Measurements from ENCODE around the gene ILDR1. TPM values are rescaled to one million over a fixed set of nuclear protein-coding genes. Genes with fewer than 3 reads are reported as not detected.

The ILDR1 gene
- total and polyA plus RNA-seq, 9 donors = 0.48 to 3.0 (median 0.80) TPM; not detected in 3

DNA sequence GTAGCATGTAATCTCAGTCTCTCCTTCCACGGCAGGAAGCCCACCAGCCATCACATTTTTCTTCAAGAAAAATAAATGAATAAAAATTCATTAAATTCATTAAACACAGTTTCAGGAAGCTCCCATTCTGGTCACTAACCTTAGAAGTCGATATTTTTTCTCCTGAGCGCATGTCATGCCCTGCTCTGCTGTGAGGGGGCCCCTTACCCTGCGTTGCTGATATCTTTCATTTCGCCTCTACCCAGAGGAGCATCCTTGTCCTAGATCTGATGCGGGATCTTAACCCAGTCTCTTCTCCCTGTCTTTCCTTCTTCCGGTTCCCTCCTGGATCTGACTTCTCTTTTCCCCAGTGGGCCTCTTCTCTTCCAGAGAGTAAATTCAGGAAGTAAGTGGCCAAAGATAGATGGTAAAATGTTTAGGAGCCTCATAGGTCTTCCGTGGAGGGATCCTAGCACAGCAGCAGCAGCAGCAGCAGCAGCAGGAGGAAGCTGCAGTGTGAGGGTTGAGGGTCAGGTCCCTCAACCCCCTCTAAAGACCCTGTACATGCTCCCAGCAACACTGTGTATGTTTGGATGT is 1.4 kb upstream of the ILDR1 start:
- intact Hi-C loops (cut with DNase I) = no loop called here
- H3K4me1 ChIP-seq (ENCODE audit: insufficient read depth) = no peaks in the 10 kb centered on the region
- 54 to 66% (median 57%) methylated on average over 8 of the region's 8 CpGs for WGBS, 3 donors
- H3K27ac ChIP-seq = no peak overlapping the region
- no peak overlapping the region for H3K4me3 ChIP-seq
- H3K27me3 ChIP-seq = no peaks in the 10 kb centered on the region
- TF ChIP-seq POLR2A (IDR thresholded peaks at IDR 0.05) (no peak), EP300 (IDR thresholded peaks at IDR 0.05) (no peak)
- TF ChIP-seq, protein P1, sequence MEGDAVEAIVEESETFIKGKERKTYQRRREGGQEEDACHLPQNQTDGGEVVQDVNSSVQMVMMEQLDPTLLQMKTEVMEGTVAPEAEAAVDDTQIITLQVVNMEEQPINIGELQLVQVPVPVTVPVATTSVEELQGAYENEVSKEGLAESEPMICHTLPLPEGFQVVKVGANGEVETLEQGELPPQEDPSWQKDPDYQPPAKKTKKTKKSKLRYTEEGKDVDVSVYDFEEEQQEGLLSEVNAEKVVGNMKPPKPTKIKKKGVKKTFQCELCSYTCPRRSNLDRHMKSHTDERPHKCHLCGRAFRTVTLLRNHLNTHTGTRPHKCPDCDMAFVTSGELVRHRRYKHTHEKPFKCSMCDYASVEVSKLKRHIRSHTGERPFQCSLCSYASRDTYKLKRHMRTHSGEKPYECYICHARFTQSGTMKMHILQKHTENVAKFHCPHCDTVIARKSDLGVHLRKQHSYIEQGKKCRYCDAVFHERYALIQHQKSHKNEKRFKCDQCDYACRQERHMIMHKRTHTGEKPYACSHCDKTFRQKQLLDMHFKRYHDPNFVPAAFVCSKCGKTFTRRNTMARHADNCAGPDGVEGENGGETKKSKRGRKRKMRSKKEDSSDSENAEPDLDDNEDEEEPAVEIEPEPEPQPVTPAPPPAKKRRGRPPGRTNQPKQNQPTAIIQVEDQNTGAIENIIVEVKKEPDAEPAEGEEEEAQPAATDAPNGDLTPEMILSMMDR (IDR thresholded peaks at IDR 0.05) = no peak
- no peaks in the 10 kb centered on the region for H3K9me3 ChIP-seq
- no peak for DNase-seq
- no peaks in the 10 kb centered on the region for H3K36me3 ChIP-seq

DNA sequence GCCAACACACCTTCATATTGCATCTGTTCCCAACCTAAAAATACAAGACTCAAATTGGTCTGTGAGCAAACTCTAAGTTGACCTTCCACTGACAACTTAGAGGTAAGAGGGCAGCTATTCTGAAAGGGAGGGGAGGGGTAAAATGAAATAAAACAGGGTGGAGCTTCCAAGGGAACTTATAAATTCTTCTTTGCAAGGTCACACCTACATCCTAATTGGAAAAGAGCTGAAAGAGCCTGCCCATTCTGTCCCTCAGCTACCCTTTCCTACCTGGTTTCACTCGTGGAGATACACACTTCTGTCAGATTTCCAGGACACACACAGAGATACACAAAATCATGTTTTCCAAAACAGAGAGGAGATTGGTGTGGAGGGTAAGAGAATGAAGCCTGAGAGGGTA is 1.0 kb downstream of the ILDR1 start:
- TF ChIP-seq EP300 (IDR thresholded peaks at IDR 0.05) (no peak), POLR2A (IDR thresholded peaks at IDR 0.05) (no peak)
- TF ChIP-seq, protein P1 (IDR thresholded peaks at IDR 0.05) = no peak
- intact Hi-C loops (cut with DNase I) = no loop called here
- DNase-seq = no peak
- WGBS, 3 donors = 34 to 50% (median 38%) methylated on average over 1 of the region's 1 CpG
- H3K4me1 ChIP-seq (ENCODE audit: insufficient read depth) = no peaks in the 10 kb centered on the region
- H3K36me3 ChIP-seq = no peaks in the 10 kb centered on the region
- H3K27ac ChIP-seq = no peak overlapping the region
- no peak overlapping the region for H3K4me3 ChIP-seq
- H3K27me3 ChIP-seq = no peaks in the 10 kb centered on the region
- no peaks in the 10 kb centered on the region for H3K9me3 ChIP-seq

DNA sequence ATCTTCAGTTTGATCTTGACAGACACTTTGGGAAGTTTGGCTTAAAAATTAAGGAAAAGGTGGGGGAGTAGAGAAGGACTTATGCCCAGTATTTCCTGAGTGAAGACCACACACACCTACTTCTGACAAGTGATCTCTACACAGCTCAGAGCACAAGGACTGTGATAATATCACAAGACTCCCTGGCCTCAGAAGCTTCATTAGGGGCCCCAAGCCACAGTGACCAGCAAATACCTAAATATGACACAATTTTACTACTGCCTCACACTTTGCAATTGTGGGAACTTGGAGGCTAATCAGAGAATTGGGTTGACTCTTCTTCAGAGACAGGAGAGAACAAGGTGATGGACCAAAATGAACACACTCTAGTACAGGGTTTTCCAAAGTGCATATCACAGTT is 2.6 kb downstream of the ILDR1 start:
- intact Hi-C loops (cut with DNase I) = no loop called here
- Histone ChIP-seq H3K27me3 (no peaks in the 10 kb centered on the region), H3K4me1 (ENCODE audit: insufficient read depth) (no peaks in the 10 kb centered on the region), H3K27ac (no peak overlapping the region), H3K36me3 (no peaks in the 10 kb centered on the region), H3K9me3 (no peaks in the 10 kb centered on the region), H3K4me3 (no peak overlapping the region)
- DNase-seq = no peak
- TF ChIP-seq, protein P1 (IDR thresholded peaks at IDR 0.05) = no peak
- no peak for TF ChIP-seq POLR2A (IDR thresholded peaks at IDR 0.05)
- TF ChIP-seq EP300 (IDR thresholded peaks at IDR 0.05) = no peak

DNA sequence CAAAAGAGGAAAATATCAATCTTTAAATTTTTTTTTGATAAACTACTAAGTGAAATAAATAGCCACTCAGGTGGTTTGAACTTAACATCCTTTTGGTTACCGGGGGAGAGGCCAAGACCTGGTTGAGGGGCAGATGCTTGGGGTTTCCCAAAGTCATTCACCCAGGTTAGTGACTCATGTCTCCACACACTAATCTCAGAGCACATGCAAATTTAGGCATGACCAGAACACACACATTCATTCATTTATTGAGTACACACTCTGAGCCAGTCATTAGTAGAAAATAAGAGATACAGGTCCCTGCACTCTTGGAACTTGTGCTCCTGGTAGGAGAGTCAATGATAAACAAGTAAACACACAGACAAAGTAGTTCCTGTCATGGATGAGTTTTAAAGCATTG is 7.3 kb downstream of the ILDR1 start:
- TF ChIP-seq, protein P1 (IDR thresholded peaks at IDR 0.05) = no peak
- TF ChIP-seq POLR2A (IDR thresholded peaks at IDR 0.05) (no peak), EP300 (IDR thresholded peaks at IDR 0.05) (no peak)
- no peak overlapping the region for H3K4me3 ChIP-seq
- no peaks in the 10 kb centered on the region for H3K9me3 ChIP-seq
- no peak for DNase-seq
- intact Hi-C loops (cut with DNase I) = no loop called here
- H3K4me1 ChIP-seq (ENCODE audit: insufficient read depth) = no peaks in the 10 kb centered on the region
- no peak overlapping the region for H3K27ac ChIP-seq
- H3K27me3 ChIP-seq = no peaks in the 10 kb centered on the region
- H3K36me3 ChIP-seq = no peaks in the 10 kb centered on the region
- 80 to 92% (median 90%) methylated on average over 1 of the region's 1 CpG for WGBS, 3 donors
